Measurements from ENCODE around the gene BCAS3. TPM values are rescaled to one million over a fixed set of nuclear protein-coding genes. Genes with fewer than 3 reads are reported as not detected.

Gene BCAS3
- total RNA-seq, 1 donor from 2014 or later, result 30.5 TPM

- Mint-ChIP-seq H3K27me3 (ENCODE audit: low read depth) (no peaks in the 10 kb centered on the region), H3K4me3 (no peak overlapping the region), H3K36me3 (ENCODE audit: low read depth) (peaks cover 2% of the 10 kb centered on the region), H3K9me3 (no peaks in the 10 kb centered on the region), H3K27ac (ENCODE audit: unreplicated experiment) (no peak overlapping the region), H3K4me1 (peaks cover 38% of the 10 kb centered on the region)
- TF ChIP-seq CTCF (conservative IDR thresholded peaks at IDR 0.05), result no peak
- DNase-seq (ENCODE audit: low read depth, low spot score), result no peak
Observed at GRCh38 chr17:61164517-61164916, 486.9 kb downstream of the BCAS3 start.

GRCh38 chr17:61167075-61167474, 489.4 kb downstream of the BCAS3 start:
- DNase-seq (ENCODE audit: low read depth, low spot score), result no peak
- Mint-ChIP-seq H3K9me3 (no peaks in the 10 kb centered on the region), H3K27me3 (ENCODE audit: low read depth) (no peaks in the 10 kb centered on the region), H3K36me3 (ENCODE audit: low read depth) (peaks cover 6% of the 10 kb centered on the region), H3K27ac (ENCODE audit: unreplicated experiment) (no peak overlapping the region), H3K4me3 (no peak overlapping the region), H3K4me1 (peaks cover 16% of the 10 kb centered on the region)
- no peak for TF ChIP-seq CTCF (conservative IDR thresholded peaks at IDR 0.05)

- no peak for TF ChIP-seq CTCF (conservative IDR thresholded peaks at IDR 0.05)
- H3K27ac Mint-ChIP-seq (ENCODE audit: unreplicated experiment), result no peak overlapping the region
- H3K36me3 Mint-ChIP-seq (ENCODE audit: low read depth), result peaks cover 6% of the 10 kb centered on the region
- H3K9me3 Mint-ChIP-seq, result no peaks in the 10 kb centered on the region
- H3K4me1 Mint-ChIP-seq, result peaks cover 13% of the 10 kb centered on the region
- no peak overlapping the region for H3K4me3 Mint-ChIP-seq
- no peaks in the 10 kb centered on the region for H3K27me3 Mint-ChIP-seq (ENCODE audit: low read depth)
- no peak for DNase-seq (ENCODE audit: low read depth, low spot score)
Observed at GRCh38 chr17:61168506-61168905, 490.9 kb downstream of the BCAS3 start.

- Mint-ChIP-seq H3K27me3 (ENCODE audit: low read depth) (no peaks in the 10 kb centered on the region), H3K4me1 (peaks cover 26% of the 10 kb centered on the region), H3K27ac (ENCODE audit: unreplicated experiment) (no peak overlapping the region), H3K4me3 (no peak overlapping the region), H3K36me3 (ENCODE audit: low read depth) (peaks cover 7% of the 10 kb centered on the region), H3K9me3 (peaks cover 7% of the 10 kb centered on the region)
- TF ChIP-seq CTCF (conservative IDR thresholded peaks at IDR 0.05), result no peak
- DNase-seq (ENCODE audit: low read depth, low spot score), result no peak
Observed at GRCh38 chr17:61174310-61174709, 496.7 kb downstream of the BCAS3 start.

- Mint-ChIP-seq H3K27ac (ENCODE audit: unreplicated experiment) (no peak overlapping the region), H3K9me3 (peaks cover 9% of the 10 kb centered on the region), H3K36me3 (ENCODE audit: low read depth) (peaks cover 6% of the 10 kb centered on the region), H3K27me3 (ENCODE audit: low read depth) (no peaks in the 10 kb centered on the region), H3K4me1 (peaks cover 38% of the 10 kb centered on the region), H3K4me3 (no peak overlapping the region)
- no peak for TF ChIP-seq CTCF (conservative IDR thresholded peaks at IDR 0.05)
- DNase-seq (ENCODE audit: low read depth, low spot score), result no peak
Observed at GRCh38 chr17:61175298-61176142, 497.9 kb downstream of the BCAS3 start.
